Measurements from ENCODE around the gene RO60.

GRCh38 chr1:193087893-193088292 is 28.5 kb downstream of the RO60 start:
- TF ChIP-seq CTCF (IDR thresholded peaks at IDR 0.05; ENCODE audit: low read depth, low read length) (no peak), EZH2phosphoT487 (IDR thresholded peaks at IDR 0.05; ENCODE audit: low read depth) (no peak)

Data from OCI-LY3 (cell line).